GM12872 (cell line): Measurements from ENCODE around the gene S1PR5.

Experiments used
- TF ChIP-seq, protein P1 (sequence below): IDR thresholded peaks from 3 replicates; pipeline ENCODE4 v1.5.1; 2011; ENCODE audit warnings: low read depth, mild to moderate bottlenecking, low read length, moderate library complexity; ENCODE audit not compliant: insufficient read depth

Gene S1PR5

DNA sequence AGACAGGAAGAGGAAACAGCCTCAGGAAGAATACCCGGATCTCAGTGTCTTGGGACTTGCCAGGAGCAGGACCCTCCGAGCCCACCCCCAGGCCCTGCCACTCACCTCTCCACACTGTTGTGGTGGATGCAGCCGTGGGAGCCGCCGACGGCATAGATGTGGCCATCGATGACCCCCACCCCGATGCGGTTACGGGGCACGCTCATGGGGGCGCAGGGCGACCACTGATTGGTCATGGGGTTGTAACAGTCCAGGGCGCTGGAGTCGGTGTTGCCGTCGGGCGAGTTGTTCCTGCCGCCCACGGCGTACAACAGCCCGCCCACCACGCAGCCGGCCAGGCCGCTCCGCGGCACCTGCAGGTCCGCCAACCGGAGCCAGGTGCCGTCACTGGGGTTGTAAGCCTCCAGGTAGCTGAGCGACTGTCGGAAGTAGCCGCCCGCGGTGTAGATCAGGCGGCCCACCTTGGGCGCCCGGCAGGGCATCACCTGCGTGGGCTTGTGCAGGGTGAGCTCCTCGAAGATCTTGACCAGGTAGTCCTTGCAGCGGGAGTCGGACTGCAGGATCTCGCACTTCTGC lies 25.7 kb downstream of the S1PR5 start:
- TF ChIP-seq, protein P1, sequence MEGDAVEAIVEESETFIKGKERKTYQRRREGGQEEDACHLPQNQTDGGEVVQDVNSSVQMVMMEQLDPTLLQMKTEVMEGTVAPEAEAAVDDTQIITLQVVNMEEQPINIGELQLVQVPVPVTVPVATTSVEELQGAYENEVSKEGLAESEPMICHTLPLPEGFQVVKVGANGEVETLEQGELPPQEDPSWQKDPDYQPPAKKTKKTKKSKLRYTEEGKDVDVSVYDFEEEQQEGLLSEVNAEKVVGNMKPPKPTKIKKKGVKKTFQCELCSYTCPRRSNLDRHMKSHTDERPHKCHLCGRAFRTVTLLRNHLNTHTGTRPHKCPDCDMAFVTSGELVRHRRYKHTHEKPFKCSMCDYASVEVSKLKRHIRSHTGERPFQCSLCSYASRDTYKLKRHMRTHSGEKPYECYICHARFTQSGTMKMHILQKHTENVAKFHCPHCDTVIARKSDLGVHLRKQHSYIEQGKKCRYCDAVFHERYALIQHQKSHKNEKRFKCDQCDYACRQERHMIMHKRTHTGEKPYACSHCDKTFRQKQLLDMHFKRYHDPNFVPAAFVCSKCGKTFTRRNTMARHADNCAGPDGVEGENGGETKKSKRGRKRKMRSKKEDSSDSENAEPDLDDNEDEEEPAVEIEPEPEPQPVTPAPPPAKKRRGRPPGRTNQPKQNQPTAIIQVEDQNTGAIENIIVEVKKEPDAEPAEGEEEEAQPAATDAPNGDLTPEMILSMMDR: no peak

DNA sequence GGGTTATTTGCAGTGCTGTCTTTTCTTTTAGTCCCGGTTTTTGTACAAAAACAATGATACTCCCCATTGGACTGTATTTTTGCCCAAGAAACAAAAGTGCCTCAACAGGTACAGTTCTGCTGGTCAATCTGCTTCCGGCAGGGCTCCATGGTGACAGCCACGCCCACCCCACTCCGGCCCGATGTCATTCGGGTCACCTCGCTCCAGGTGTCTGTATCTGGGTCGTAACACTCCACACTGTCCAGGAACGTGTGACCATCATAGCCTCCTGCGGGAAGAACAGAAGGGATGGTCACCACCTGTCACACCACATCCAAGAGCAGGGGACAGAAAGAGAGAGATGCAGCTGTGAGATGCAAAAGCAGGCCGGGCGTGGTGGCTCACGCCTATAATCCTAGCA lies 30.7 kb downstream of the S1PR5 start:
- TF ChIP-seq, protein P1: no peak

DNA sequence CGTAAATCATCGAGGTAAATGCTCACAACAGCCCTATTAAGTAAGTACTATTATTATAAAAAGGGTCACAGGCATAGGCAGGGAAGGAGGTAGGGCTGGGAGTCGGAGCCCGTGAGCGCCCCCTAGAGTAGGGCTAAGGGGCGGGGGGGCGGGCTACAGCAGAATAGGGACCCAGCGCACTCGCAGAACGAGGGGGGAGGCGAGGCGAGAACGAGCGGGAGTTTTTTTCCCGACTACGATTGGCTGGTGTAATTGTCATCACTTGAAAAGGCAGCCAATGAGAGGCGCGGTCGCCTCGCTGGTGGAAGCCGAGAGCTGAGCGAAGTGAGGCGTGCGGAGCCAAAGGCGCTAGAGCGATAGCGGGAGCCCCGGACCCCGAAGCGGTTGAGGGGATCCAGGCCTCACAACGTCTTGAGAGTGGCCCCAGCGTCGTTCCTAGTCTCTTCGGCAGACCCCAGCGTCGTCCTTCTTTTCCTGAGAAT lies 38.3 kb downstream of the S1PR5 start:
- TF ChIP-seq, protein P1: peak; percentile 26; the same call in 2 of the 3 replicates

DNA sequence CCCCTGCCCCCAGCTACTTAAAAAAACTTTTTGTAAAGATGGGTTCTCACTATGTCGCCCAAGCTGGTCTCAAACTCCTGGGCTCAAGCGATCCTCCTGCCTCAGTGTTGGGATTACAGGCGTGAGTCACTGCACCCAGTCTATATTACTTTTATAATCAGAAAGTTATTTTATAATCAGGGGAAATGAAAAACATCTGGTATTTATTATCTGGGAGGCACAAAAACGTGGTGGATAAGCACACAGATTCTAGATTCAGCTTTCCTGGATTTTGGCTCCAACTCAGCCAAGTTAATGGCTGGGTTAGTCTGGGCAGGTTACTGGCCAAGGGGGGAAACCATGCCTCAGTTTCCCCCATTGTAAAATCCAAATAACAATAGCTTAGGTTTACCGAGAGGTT lies 38.8 kb downstream of the S1PR5 start:
- TF ChIP-seq, protein P1: no peak

DNA sequence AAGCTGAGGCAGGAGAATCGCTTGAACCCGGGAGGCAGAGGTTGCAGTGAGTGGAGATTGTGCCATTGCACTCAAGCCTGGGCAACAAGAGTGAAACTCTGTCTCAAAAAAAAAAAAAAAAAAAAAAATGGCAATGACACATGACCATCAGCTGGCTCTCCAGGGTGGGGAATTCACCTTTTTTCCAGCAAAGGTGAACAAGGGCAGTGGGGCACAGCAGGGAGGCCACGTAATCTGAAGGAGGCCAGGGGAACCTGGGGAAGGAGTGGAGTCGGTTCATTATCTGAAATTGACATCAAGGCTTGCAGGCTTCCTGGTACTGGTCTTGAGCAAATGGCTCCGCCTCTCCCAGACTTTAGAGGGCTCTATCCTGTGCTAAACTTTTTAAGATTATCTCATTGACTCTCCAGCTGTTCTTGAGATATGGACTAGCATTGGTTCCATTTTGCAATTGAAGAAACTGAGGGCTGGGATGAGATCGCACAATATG lies 42.2 kb downstream of the S1PR5 start:
- TF ChIP-seq, protein P1: no peak

DNA sequence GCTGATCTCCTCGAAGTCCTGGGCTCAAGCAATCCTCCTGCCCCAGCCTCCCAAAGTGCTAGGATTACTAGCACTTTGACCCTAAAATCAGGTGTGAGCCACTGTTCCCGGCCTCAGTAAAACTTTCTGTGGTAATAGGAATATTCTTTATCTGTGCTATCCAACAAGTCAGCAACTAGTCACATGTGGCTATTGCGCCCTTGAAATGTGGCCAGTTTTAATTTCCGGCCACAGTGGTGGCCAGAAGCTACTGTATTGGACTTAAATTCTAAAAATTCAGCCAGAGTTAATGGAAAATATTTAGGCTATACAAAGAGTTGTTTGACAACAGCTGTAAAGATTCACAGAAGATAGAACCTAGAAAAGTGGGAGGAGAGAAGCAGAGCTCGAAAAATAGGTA lies 44.1 kb downstream of the S1PR5 start:
- TF ChIP-seq, protein P1: no peak

DNA sequence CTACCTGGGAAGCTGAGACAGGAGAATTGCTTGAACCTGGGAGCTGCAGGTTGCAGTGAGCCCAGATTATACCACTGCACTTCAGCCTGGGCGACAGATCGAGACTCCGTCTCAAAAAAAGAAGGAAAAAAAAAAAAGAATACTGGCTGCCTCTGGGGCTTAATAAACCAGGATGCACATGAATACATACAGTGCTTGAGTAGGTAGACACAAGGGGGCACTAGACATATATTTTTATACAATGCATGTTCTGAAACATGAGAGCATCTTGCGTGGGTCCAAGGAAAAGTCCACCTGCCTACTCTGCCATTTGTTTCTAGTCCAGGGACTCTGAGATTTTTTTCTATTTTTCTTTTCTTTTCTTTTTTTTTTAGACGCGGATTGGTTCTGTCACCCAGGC lies 45.3 kb downstream of the S1PR5 start:
- TF ChIP-seq, protein P1: peak; percentile 46; the same call in 2 of the 3 replicates

DNA sequence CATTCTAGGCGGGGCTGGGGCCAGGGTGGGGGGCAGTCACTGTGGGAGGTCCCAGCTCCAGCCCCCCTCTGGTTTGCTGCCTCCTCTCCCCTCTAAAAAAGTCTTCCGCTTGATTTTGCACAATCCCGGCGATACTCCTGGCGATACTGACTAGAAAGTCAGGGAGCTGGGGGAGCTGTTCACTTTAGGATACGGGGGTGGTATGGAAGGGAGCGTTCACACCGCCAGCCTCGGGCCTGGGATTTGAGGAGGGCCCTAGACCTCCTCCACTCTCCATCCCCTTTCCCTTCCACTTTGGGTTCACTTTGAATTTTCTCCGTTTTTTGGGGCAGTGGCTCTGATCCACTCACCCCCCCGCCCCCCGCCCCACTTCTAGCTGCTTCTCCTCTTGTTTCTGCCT lies 49.1 kb downstream of the S1PR5 start:
- TF ChIP-seq, protein P1: no peak
